ENCODE results near the gene RASA1.

Gene RASA1

DNA sequence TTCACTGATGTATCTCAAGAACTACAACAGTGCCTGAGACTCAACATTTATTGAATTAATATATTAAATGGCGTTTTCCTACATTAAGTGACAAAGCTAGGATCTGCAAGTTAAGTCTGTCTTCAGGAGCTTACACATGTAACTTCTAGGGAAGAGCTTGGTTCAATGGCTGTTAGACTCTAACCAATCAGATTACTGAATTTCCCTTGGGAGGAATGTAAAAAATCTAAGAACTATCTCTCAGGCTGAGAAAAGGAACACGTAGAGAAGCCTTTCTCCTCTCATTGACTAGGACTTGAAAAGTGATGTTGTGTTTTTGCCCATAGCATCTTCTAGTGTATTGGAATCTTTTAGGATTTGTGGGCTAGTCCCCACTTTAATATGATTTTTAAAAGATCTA lies 91.4 kb downstream of the RASA1 start:
- no peak for DNase-seq

DNA sequence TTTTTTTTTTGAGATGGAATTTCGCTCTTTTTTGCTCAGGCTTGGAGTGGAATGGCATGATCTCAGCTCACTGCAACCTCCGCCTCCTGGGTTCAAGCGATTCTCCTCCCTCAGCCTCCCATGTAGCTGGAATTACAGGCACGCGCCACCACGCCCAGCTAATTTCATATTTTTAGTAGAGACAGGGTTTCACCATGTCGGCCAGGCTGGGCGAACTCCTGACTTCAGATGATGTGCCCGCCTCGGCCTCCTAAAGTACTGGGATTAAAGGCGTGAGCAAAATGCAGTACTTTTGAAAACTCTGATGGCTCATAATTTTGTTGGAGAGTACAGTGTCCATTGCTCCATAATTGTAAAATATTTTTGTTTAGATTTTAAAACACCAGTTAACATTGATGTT lies 92.4 kb downstream of the RASA1 start:
- DNase-seq: no peak

DNA sequence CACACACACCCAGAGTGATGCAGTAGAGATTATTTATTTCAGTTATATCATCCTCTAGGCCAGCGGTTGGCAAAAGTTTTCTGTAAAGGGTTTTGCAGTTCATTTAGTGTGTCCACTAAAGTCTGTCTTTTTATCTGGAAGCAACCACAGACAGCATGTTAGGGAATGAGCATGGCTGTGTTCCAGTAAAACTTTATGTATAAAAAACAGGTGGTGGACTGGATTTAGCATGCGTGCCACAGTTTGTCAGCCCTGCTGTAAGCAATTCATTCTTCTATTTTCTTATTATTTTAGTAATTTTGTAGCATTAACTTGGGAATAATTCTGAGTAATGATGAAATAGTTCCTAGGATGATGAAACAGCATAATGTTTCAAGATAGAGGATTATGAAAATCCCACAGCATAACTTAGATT lies 93.4 kb downstream of the RASA1 start:
- DNase-seq: no peak

DNA sequence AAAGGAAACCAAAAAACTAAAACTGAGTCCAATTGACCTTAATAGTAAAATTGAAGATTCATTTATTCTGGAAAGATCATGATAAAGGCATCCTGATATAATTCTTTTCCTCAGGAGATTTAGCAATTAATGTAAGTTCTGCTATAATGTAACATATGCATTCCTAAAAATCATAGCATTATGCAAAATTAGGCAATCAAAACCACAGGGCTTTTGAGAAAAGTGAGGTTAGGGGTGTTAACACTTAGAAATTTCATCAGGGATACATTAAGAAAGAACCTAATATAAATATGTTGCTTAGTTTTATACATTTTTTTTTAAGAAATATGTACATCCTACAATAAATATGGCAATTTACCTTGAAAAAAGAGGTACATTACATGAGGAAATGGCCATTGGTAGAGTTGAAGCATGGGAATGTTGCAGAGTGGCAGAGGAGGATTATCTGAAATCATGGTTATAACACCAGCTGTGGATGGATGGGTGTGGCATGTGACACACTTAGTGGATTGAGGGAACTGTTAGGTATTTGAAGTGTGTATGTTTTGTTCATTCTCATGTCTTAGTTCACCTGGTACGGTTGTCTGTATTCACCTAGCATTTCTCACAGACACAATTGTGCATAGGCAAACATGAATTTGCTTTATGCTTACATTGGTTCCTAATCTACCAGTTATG lies 94.0 kb downstream of the RASA1 start:
- no peak for DNase-seq

DNA sequence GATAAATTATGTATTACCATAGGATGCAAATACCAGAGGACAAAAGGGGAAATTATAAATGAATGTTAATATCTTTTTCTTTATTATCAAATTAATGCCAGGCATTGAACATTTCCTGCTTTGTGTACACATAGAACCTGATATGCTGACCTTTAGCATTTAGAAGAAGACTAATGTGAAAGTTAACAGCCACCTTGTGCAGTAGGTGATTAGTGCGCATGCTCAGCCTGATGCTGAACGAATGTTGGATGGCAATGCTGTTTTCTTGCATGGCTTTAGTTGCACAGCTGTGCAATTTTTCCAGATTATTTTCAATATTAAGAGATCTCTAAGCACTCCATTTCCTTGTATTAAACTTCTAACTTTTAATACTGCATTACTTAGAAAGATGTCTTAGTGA lies 99.6 kb downstream of the RASA1 start:
- DNase-seq: no peak

DNA sequence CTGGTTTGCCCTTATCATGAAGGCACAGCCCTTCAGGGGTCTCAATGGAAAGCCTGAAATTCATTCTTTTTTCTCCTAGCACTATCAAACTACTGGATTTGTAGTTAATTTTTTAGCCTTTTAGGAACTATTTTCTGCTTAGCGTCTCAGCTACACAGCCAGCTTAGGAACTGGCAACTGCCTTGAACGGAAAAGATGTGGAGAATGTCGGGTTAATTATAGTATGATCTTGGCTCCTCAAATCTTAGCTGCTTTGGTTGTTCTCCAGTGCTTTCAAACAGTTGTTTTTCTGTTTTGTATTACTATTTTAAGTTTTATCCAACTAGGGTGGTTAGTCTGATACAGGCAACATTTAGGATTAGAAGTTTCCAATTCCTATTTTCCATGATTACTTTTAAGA lies 100.9 kb downstream of the RASA1 start:
- DNase-seq: no peak

DNA sequence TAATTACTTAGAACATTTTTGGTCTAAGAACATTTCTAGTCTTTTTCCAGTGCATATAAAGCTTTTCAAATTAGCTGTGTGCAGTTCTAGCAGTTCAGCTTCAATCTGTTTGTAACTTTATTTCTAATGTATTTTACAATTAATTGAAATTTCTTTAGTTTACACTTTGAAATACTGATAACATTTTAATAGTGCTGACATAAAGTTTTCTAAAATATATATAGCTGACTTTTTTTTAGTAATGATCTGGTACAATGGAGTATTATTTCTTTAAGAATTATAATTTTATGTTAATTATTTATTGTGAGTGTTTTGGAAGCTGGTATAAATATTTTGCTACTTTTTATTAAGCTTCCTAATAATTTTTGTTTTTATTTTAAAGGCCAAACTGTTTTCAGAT lies 101.7 kb downstream of the RASA1 start:
- no peak for DNase-seq

DNA sequence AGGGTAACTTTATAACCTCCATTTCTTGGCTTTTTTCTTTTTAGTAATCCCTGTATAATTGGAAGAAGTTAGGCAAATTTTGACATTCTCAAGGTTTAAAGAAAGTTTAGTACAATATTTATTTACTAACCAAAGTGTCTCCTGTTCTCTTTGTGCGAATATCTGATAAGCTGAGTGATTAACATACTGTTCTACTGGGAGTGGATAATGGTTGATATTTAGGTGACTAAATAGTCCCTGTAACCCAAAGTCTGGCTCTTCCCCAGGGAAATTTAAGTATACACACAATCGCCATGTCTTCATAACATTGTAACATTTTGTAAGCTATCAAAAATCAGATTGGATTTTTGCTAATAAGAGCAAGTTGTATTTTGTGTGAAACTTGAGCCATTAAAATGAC lies 105.0 kb downstream of the RASA1 start:
- DNase-seq: no peak

DNA sequence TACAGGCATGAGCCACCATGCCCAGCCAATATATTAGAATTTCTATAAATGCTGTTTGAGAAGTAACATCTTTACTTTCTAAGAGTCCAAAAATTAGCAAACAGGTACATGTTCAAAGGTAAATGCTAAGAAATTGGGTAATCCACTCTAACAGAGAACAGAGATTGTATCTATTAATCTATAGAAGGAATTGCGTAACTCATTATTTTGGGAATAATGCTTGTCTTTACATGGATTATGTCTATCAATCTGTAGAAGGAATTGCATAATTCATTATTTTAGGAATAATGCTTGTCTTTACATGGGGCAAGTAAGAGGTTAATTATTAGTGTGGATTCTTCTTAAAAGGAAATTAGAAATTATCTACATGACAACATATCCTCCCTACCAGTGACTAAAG lies 114.5 kb downstream of the RASA1 start:
- DNase-seq: no peak

DNA sequence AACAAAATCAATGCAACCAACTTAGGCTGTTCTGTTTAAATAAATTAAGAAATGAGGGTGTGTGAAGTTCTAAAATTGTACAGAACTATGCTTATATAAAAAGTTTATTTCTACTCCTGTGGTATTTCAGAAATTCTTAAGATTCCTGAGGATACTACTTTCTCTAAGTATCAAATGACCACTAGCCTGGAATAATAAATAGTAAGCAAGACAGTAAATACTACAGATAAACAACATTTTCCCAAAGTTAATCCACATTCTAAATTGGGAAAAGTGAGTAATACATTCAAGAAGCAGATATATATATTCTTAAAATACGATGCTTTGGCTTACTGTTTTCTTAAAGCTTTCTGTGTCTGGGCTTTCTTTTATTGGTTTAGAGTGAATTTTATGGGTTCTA lies 115.5 kb downstream of the RASA1 start:
- DNase-seq: no peak

DNA sequence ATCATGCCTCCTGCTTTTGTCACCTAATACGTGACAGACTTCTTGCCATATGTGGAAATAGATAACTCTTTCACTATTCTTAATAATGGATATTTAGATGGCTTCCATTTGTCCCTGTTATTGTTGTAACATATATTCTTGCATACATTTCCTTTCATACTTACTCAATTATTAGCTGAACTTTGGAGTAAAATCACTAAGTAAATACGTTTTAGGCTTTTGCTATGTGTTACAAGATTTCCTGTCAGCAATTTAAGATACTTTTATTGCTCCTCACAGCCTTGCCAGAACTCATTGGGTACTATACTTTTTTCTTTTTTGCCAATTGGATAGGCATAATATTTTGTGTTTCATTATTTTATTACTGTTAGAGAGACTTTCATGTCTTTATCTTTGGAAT lies 118.1 kb downstream of the RASA1 start:
- no peak for DNase-seq

DNA sequence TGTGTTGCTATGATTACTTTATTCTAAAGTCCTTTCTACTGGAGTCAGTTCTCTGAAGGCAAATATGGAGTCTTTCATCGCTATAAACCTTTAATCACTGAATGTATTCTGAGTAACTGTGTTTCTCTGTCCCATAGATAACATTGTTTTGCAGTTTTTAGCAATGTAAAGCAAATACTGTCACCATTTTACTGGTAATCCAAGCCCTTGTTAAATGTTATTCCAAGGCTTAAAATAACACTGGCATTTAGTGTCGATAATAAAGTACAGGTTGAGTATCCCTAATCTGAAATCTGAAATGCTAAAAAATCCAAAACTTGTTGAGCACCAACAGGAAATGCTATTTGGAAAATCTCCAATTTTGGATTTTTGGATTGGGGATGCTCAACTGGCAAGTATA lies 120.4 kb downstream of the RASA1 start:
- no peak for DNase-seq

DNA sequence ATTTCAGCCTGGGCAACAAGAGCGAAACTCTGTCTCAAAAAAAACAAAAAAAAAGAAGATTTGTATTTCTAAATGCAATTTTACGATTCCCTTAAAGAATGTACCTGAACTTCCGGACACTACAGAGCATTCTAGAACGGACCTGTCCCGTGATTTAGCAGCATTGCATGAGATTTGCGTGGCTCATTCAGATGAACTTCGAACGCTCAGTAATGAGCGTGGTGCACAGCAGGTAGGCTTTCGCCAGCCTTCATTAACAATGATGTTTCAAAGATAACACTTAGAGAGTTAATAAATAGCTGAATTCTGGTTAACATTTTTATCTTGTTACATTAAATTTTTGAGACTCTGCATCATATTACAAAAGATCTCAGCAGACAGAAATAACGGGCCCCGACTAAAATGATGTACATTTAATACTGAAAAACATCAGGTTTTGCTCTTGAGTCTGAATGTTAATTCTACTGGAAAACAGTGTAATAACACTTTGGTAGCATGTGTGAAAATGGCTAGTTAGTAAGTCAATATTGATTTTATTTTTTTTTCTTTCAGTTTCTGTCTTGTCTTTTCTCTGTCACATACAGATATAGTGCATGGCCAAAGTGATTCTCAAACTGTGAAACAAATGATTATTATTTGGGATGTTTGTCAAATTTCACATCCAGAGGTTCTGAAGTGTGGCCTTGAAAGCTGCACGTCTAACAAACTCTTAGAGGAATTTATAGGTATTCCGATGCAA lies 121.8 kb downstream of the RASA1 start:
- DNase-seq: no peak

DNA sequence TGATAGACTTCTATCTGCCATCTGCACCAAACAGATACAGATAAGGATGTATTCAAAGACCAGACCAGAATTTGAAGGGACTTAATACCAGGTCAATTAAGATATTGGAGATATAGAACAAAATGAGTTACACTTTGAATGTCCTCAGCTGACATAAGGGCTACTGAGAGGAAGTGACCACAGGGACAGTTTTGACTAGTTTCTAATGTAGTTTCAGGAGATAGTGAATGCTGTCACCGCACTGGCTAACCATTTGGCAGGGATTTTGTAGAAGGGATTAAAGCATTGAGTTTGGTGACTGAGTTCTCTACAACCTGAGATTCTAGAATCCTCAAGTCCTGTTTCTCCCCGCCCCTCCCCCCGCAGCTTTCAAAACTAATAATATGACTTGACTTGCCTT lies 122.4 kb downstream of the RASA1 start:
- DNase-seq: no peak

DNA sequence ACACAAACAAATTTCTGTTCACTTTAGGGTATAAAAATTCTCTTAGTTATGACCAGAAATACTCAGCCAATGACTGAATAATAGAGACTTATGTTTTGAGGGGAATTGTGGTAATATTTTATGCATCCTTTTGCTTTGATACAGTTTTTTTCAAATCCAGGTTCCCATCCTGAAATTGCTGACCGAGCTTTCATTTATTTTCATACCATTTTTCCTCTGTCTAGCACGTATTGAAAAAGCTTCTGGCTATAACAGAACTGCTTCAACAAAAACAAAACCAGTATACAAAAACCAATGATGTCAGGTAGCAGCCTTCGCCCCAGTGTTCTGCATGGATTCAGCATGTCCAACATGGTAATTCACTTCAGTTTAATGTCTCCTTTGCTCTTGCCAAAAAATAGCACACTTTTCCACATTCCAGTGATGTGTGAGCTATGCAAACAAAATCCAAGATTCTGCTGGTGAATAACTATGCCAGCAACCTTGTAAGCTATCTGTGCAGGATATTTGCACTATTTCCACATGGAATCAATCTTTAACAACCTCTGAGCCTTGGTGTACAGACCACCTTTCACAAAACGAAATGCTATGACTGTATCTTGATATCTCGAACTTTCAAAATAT lies 123.0 kb downstream of the RASA1 start:
- DNase-seq: no peak

DNA sequence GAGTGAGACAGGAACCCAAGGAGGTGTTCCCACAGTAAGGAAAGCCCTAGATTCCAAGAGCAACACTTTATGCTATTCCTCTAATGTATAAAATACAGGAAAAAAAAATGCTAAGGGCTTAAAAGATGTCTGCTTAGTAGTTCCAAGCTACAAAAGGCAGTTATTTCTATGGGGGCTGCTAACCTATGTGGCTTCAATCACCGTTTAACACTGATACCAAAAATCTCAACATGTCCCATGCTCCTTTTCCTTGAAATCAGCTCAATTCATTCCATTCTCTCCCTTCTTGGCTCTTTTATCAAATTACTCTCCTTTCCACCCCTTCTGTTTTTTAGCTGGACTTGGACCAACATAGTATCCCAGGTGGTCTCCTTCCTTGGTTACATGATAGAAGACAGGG lies 124.5 kb downstream of the RASA1 start:
- no peak for DNase-seq

DNA sequence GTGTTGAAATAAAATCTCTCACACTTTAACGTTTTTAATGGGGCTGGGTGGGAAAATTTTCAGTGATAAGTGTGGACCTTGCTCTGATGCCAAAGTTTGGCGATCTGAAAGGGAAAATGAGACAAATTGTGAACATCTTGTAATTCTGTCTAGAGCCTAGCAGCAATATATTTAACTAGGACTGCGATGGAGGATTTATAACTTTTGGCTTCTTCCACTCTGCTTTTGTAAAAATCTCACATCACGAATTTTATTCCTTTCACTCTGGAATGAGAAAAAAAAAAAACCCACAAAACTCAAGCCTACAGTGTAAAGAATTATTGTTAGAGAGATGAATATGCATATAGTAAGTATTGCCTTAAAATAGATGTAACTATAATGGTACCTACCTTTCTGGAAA lies 125.1 kb downstream of the RASA1 start:
- no peak for DNase-seq

DNA sequence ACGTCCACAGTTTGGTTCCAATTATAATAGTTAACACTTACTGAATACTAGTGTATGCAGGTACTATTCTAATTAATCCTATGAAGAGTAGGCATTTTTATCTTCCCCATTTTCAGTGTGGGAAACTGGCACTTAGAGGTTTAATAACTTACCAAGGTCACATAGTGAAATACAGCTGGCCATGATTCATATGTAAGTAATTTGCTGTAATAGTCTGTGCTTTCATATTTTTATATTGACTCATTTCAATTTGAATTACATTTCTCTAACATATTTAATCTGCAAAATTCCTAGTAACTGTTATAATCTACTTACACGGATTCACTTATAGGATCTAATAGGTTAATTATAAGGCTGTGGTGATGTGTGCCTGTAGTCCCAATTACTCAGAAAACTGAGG lies 125.6 kb downstream of the RASA1 start:
- DNase-seq: no peak

DNA sequence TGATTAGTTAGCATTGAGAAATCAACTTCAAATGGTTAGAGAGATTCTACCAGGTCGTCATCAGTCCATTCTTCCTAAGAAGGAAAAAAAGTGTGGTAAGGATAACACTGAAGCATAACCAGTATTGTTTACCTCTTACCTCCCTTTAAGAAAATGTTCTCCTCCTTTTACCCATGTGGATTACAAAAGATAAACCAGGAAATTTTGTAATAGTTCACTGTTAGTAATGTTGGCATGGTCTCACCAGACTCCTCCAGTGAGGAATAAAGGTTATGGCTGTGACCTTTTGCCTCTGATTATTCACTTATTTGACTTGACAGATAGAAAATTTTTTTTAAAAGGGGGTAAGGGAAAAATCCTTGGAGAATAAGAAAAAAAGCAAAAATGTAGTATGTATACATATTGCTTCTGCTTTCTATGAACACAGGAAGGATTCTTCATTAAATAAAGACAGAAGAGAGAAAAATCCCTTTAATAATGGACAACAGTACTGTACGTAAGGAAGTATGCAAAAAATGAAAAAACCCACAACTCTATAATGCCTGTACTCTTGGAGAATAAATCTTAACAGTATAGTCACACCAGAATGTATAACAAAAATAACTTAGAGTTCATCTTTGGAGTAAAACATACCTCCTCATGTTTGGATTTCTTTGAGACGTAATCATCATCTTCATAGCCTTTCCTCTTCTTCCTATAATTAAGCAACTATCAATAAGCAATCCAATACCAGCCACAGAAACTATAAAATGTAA lies 126.9 kb downstream of the RASA1 start:
- DNase-seq: no peak

DNA sequence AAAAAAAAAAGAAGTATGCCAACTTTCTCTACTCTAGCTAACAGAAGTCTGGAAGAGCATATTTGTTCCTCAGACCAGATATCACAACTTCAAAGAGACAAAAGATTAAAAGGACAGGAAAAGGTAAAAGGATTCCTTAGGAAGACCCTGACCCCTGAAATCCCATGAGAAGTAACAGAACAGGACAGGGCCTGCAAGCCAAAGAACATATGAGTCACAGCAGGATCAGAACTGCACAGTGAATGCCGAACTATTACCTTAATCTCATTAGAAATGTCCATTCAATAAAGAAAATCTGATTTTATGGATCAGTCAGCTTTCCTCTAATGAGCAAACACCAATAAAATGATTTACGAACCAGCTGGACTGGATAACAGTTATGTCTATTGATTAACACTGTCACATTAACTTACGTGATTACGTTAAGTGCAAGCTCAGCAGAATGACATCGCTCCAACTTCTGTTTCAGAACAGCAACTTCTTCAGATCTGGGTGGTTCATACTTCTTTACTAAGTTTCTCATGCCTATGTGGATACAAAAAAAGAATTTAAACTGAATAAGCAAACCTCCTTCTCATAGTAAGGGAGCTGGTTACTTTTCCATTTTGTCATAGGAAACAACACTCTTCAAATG lies 131.4 kb downstream of the RASA1 start:
- no peak for DNase-seq

DNA sequence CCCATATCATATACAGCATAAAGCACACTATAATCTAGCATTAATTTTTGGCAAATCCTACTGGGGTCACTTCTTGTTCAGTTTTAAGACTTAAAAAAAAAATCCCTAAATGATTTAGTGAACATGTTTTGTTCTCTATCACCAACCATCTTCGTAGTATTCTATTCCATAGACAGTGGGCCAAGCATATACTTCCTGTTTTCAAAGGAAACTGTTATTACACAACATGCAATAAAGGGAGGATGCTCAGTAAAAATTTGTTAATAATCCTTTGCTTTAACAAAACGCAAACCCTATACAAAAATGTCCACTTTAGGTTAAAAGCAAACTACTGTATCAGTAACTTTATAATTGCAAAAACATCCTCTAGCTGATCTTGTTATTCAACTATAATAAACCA lies 132.0 kb downstream of the RASA1 start:
- DNase-seq: no peak

Data from nucleus accumbens (tissue), 56 donors.